NCI-H460 (cell line): ENCODE data around the gene CTCF. TPM values are rescaled to one million over a fixed set of nuclear protein-coding genes. Genes with fewer than 3 reads are reported as not detected.
"Not testable (repeated sequence)": the region's sequence is repeated elsewhere in the genome, so short reads cannot be mapped to it uniquely, and the experiment has no call there.

Source experiments
- DNase-seq: peaks from one replicate; pipeline ENCODE4 v3.0.0-alpha.2; 2016; ENCODE audit warnings: low read depth; ENCODE audit errors: extremely low read depth
- polyA plus RNA-seq: library from polyadenylated mRNA; depleted of rRNA; stranded (reverse); fragments of >200 nt; gene quantifications from 2 replicates; pipeline ENCODE4 v1.2.3, GENCODE V29; 2014; cell fraction: nucleus; rRNA removed
- total RNA-seq: library from RNA; depleted of rRNA; stranded (reverse); fragments of >200 nt; shearing (Covaris generic); gene quantifications from 2 replicates; pipeline ENCODE4 v1.2.3, GENCODE V29; 2014; rRNA removed

The CTCF gene
- 41.6 and 55.9 TPM in 2 replicates for total RNA-seq
- 24.5 and 25.7 TPM in 2 replicates for polyA plus RNA-seq

- DNase-seq = peak; percentile 85
These were observed at the start of gene CTCF for GRCh38 chr16:67562526-67562917. TSS of gene CTCF (plus strand) at chr16:67562526. CDS start at chr16:67610833, 48,307 bp downstream.

- not testable (repeated sequence) for DNase-seq
These were observed 48.4 kb upstream of the CTCF start for GRCh38 chr16:67513892-67514291.

GRCh38 chr16:67514382-67514828 lies 47.9 kb upstream of the CTCF start:
- peak; percentile 91 for DNase-seq

- no peak for DNase-seq
These were observed 45.8 kb upstream of the CTCF start for GRCh38 chr16:67516296-67517154.

GRCh38 chr16:67517155-67517445 lies 45.2 kb upstream of the CTCF start:
- no peak for DNase-seq

GRCh38 chr16:67517661-67518423 lies 44.5 kb upstream of the CTCF start:
- DNase-seq = no peak

- DNase-seq = no peak
These were observed 43.6 kb upstream of the CTCF start for GRCh38 chr16:67518676-67519075.

- DNase-seq = no peak
These were observed 43.1 kb upstream of the CTCF start for GRCh38 chr16:67519242-67519641.

- peak; percentile 99 for DNase-seq
These were observed 41.1 kb upstream of the CTCF start for GRCh38 chr16:67521095-67521804.

- DNase-seq = no peak
These were observed 37.0 kb upstream of the CTCF start for GRCh38 chr16:67525176-67525860.

GRCh38 chr16:67526149-67526791 lies 36.1 kb upstream of the CTCF start:
- no peak for DNase-seq

GRCh38 chr16:67528222-67528869 lies 34.0 kb upstream of the CTCF start, which contains the start of gene RIPOR1:
TSS of gene RIPOR1 (plus strand) at chr16:67528829. CDS start at chr16:67538447, 9,618 bp downstream.
- DNase-seq = peak; percentile 43

- no peak for DNase-seq
These were observed 33.3 kb upstream of the CTCF start for GRCh38 chr16:67528870-67529581.

- DNase-seq = no peak
These were observed 32.7 kb upstream of the CTCF start for GRCh38 chr16:67529582-67530012.

- no peak for DNase-seq
These were observed 32.0 kb upstream of the CTCF start for GRCh38 chr16:67530013-67530939.

- no peak for DNase-seq
These were observed 31.1 kb upstream of the CTCF start for GRCh38 chr16:67531247-67531646.

- DNase-seq = no peak
These were observed 29.2 kb upstream of the CTCF start for GRCh38 chr16:67533024-67533560.
